K562 (cell line): ENCODE measurements around the gene TMEM239. TPM values are rescaled to one million over a fixed set of nuclear protein-coding genes. Genes with fewer than 3 reads are reported as not detected.

Experiments
- ATAC-seq: fragments of 200-7000 bp; cut with Tn5 transposase; 3 replicates; pipeline ENCODE4 v1.9.1; 2020; ENCODE audit warnings: moderate library complexity
- BruUV-seq: library from RNA; stranded (reverse); fragments of 400-500 nt; replicated peaks from 2 replicates; lab custom pipeline; 2021; lab: Mats Ljungman, UMichigan
- CTCF ChIA-PET: fragments of 300-600 bp; formaldehyde crosslinking; extraction: SDS; loops from one replicate; lab custom pipeline; 2021; ENCODE audit warnings: low intra/inter-chr PET ratio; lab: Yijun Ruan, JAX
- POLR2A ChIA-PET: fragments of 300-600, 350-650 bp; sonication (Branson Sonifier 250); formaldehyde crosslinking; extraction: SDS; loops from one replicate; lab custom pipeline; 2021; ENCODE audit warnings: antibody characterized with exemption, inconsistent platforms; lab: Yijun Ruan, JAX
- DNase-seq, 4 experiments: peaks; one replicate each; pipeline versions ENCODE4 v3.0.0 to v3.0.0-alpha.2; 2011 to 2018; ENCODE audit warnings: low spot score in 3 of 4, mixed read lengths in 3 of 4; ENCODE audit errors: extremely low read depth in 1 of 4
- FAIRE-seq: peaks from 2 replicates; lab custom pipeline; 2011; peaks lifted over from hg19 to GRCh38; lab: Jason Lieb, UNC
- H2AFZ ChIP-seq: 2 replicates; pipeline ENCODE4 v1.6.0; 2011; ENCODE audit warnings: low read depth, low read length, control low read depth, inconsistent platforms
- H3K27ac ChIP-seq: fragments of 200-600 bp; 3 replicates; pipeline ENCODE4 v1.8.0; 2011; ENCODE audit warnings: low read depth, mild to moderate bottlenecking, control low read depth, inconsistent platforms, low read length, moderate library complexity, mixed read lengths; ENCODE audit errors: extremely low read depth
- H3K27me3 ChIP-seq, 2 experiments: fragments of 300-600 bp in 1 of 2; 2 replicates in 1 of 2; 3 replicates in 1 of 2; pipeline versions ENCODE4 v1.6.0 to v1.8.0; 2011; ENCODE audit warnings: inconsistent platforms in 2 of 2, low read length in 2 of 2, mild to moderate bottlenecking in 1 of 2, mixed read lengths in 1 of 2, moderate library complexity in 1 of 2; ENCODE audit not compliant: control insufficient read depth in 2 of 2, insufficient read depth in 2 of 2
- H3K36me3 ChIP-seq: fragments of 300-600 bp; 3 replicates; pipeline ENCODE4 v1.8.0; 2011; ENCODE audit warnings: mild to moderate bottlenecking, low read length, inconsistent platforms; ENCODE audit not compliant: control insufficient read depth, insufficient read depth
- H3K4me1 ChIP-seq, 2 experiments: fragments of 200-600 bp in 1 of 2; replicated peaks in 1 of 2; 2 replicates in 1 of 2; 3 replicates in 1 of 2; pipeline versions ENCODE4 v1.5.1 to v1.8.0; 2011; ENCODE audit warnings: inconsistent platforms in 2 of 2, low read length in 2 of 2, mild to moderate bottlenecking in 1 of 2, mixed read lengths in 1 of 2, moderate library complexity in 1 of 2; ENCODE audit not compliant: control insufficient read depth in 2 of 2, insufficient read depth in 2 of 2
- H3K4me2 ChIP-seq: 2 replicates; pipeline ENCODE4 v1.6.1; 2011; ENCODE audit warnings: low read length, control low read depth, inconsistent platforms, mixed read lengths; ENCODE audit not compliant: insufficient read depth
- H3K4me3 ChIP-seq: fragments of 200-600 bp; sonication (generic), shearing (Covaris generic); 2 replicates; pipeline ENCODE4 v1.5.1; 2016; ENCODE audit warnings: control low read depth, inconsistent platforms
- H3K79me2 ChIP-seq: fragments of 200-600 bp; 3 replicates; pipeline ENCODE4 v1.8.0; 2011; ENCODE audit warnings: low read length, inconsistent platforms; ENCODE audit not compliant: control insufficient read depth, insufficient read depth
- H3K9ac ChIP-seq, 2 experiments: 2 replicates each; pipeline versions ENCODE4 v1.6.0 to v1.6.1; 2011; ENCODE audit warnings: low read depth in 2 of 2, low read length in 2 of 2, control low read depth in 1 of 2, inconsistent platforms in 1 of 2, mild to moderate bottlenecking in 1 of 2, mixed read lengths in 1 of 2; ENCODE audit not compliant: insufficient read depth in 1 of 2
- H3K9me1 ChIP-seq: one replicate; pipeline ENCODE4 v1.6.0; 2011; ENCODE audit warnings: inconsistent platforms, mild to moderate bottlenecking, low read length, moderate library complexity; ENCODE audit not compliant: control insufficient read depth, insufficient read depth
- H3K9me3 ChIP-seq: replicated peaks from 2 replicates; pipeline ENCODE4 v1.5.1; 2011; ENCODE audit warnings: low read depth, low read length, inconsistent platforms; ENCODE audit not compliant: control insufficient read depth, insufficient read depth
- H4K20me1 ChIP-seq: replicated peaks from 2 replicates; pipeline ENCODE4 v1.6.1; 2011; ENCODE audit warnings: low read length, inconsistent platforms, mixed read lengths; ENCODE audit not compliant: control insufficient read depth, insufficient read depth
- E2F6 ChIP-seq, 2 experiments: IDR thresholded peaks; 2 replicates each; pipeline ENCODE4 v1.6.1; 2011; ENCODE audit warnings: borderline replicate concordance in 1 of 2, control low read depth in 1 of 2, low read depth in 1 of 2, low read length in 1 of 2, mild to moderate bottlenecking in 1 of 2, mixed read lengths in 1 of 2, moderate library complexity in 1 of 2; ENCODE audit not compliant: insufficient read depth in 1 of 2, insufficient read length in 1 of 2, poor library complexity in 1 of 2, severe bottlenecking in 1 of 2; ENCODE audit errors: extremely low read depth in 1 of 2
- IRF9 ChIP-seq: fragments of 450-650 bp; IDR thresholded peaks from 2 replicates; pipeline ENCODE4 v1.6.1; 2016; ENCODE audit warnings: missing biosample characterization, missing genetic modification characterization
- RBM25 ChIP-seq: fragments of 200-400 bp; formaldehyde crosslinking; IDR thresholded peaks from 2 replicates; pipeline ENCODE4 v1.6.1; 2018; ENCODE audit warnings: low read length, low read depth, moderate library complexity; ENCODE audit not compliant: severe bottlenecking
- SNIP1 ChIP-seq: fragments of 450-650 bp; IDR thresholded peaks from 2 replicates; pipeline ENCODE4 v1.7.1; 2017; ENCODE audit warnings: low read depth, mild to moderate bottlenecking
- ZNF512 ChIP-seq: IDR thresholded peaks from 2 replicates; pipeline ENCODE4 v1.6.1; 2016; ENCODE audit warnings: missing genetic modification characterization, missing compliant biosample characterization
- ZNF592 ChIP-seq: fragments of 450-650 bp; IDR thresholded peaks from 2 replicates; pipeline ENCODE4 v1.6.1; 2017; ENCODE audit warnings: antibody characterized with exemption, mild to moderate bottlenecking
- WGBS: fragments of 100-300 bp; shearing (Covaris generic); methylation state at CpG from one replicate; pipeline ENCODE4 v1.1.6; 2016; ENCODE audit warnings: low coverage, mixed read lengths; ENCODE audit not compliant: insufficient coverage; ENCODE audit errors: missing lambda C conversion rate; 5-methylcytosine and 5-hydroxymethylcytosine counted together
- in situ Hi-C: fragments of 300-500 bp; cut with MboI; formaldehyde crosslinking; loops from 4 replicates; pipeline ENCODE4 v1.15.0; 2018; ENCODE audit warnings: inconsistent platforms, mixed read lengths
- intact Hi-C: fragments of 100-400 bp; cut with micrococcal nuclease; formaldehyde crosslinking; loops from 2 replicates; pipeline ENCODE4 v1.14.2; 2022
- polyA plus RNA-seq, 8 experiments: library from polyadenylated mRNA; depleted of rRNA in 4 of 8; stranded (reverse) in 5 of 8; unstranded in 3 of 8; fragments of >200 nt; fragmentation: Nextera tagmentation in 2 of 8; fragmentation: Illumina TruSeq in 1 of 8; extraction: Ambion mirVana in 2 of 8; extraction: Trizol in 1 of 8; gene quantifications; 2 replicates each; pipeline versions ENCODE4 v1.2.1 to v1.2.3, GENCODE V29; 2011 to 2014; ENCODE audit warnings: inconsistent platforms in 1 of 8, missing spikeins in 1 of 8
- total RNA-seq, 7 experiments: library from RNA; depleted of rRNA in 6 of 7; stranded (reverse); fragments of >200 nt in 6 of 7; fragmentation: Illumina TruSeq in 2 of 7; extraction: Trizol in 2 of 7; gene quantifications; 2 replicates each; pipeline versions ENCODE4 v1.2.1 to v1.2.3, GENCODE V29; 2011 to 2021; ENCODE audit warnings: low replicate concordance in 1 of 7

TMEM239 gene
- total and polyA plus RNA-seq, 9 of the 15 experiments (the other 6 are each of a cell fraction or from before 2014, with no cell fraction given), result not detected

- no peak for FAIRE-seq
- Histone ChIP-seq H3K79me2 (no peaks in the 10 kb centered on the region), H3K4me1 (peaks cover 0 to 18% of the 10 kb centered on the region in 2 experiments; a peak in 3 of 5 replicates), H2AFZ (no peak overlapping the region), H4K20me1 (no peaks in the 10 kb centered on the region), H3K4me2 (no peak overlapping the region), H3K9me3 (0 out of 2 replicates have a peak, but pooled peaks cover 2% of the 10 kb centered on the region), H3K9ac (no peak overlapping the region), H3K27me3 (no peaks in the 10 kb centered on the region), H3K9me1 (no peaks in the 10 kb centered on the region), H3K27ac (no peak overlapping the region), H3K36me3 (no peaks in the 10 kb centered on the region), H3K4me3 (no peak overlapping the region)
- in situ Hi-C loops, result no loop called here
- no peak for DNase-seq
- no peak for TF ChIP-seq E2F6 (IDR thresholded peaks at IDR 0.05; ENCODE audit: borderline replicate concordance in 1 of 2, extremely low read depth in 1 of 2, insufficient read depth in 1 of 2, insufficient read length in 1 of 2, low read depth in 1 of 2, low read length in 1 of 2, poor library complexity in 1 of 2, severe bottlenecking in 1 of 2)
- peak; percentile 77 for TF ChIP-seq RBM25
- ATAC-seq, result no peak
- intact Hi-C loops, result no loop called here
- CTCF ChIA-PET, result no interaction called here
- BruUV-seq, result no TSS peak
- POLR2A ChIA-PET, result interaction anchor here (1.3 kb wide), 1 partner anchor 10 kb away, joined by 3 read pairs; no protein-coding TSS in a partner anchor
- WGBS, result 19% methylated on average over 3 of the region's 3 CpGs
Measured at GRCh38 chr20:2812189-2812588, 4.0 kb upstream of the TMEM239 start.

- Histone ChIP-seq H3K4me3 (no peak overlapping the region), H3K79me2 (no peaks in the 10 kb centered on the region), H3K9ac (no peak overlapping the region), H3K4me2 (no peak overlapping the region), H3K9me1 (peaks cover 3% of the 10 kb centered on the region), H2AFZ (no peak overlapping the region), H3K9me3 (0 out of 2 replicates have a peak, but pooled peaks cover 2% of the 10 kb centered on the region), H3K4me1 (peaks cover 0 to 18% of the 10 kb centered on the region in 2 experiments; a peak in 3 of 5 replicates), H3K27ac (no peak overlapping the region), H3K27me3 (no peaks in the 10 kb centered on the region), H3K36me3 (no peaks in the 10 kb centered on the region), H4K20me1 (no peaks in the 10 kb centered on the region)
- ChIA-PET POLR2A (no interaction called here), CTCF (no interaction called here)
- BruUV-seq, result no TSS peak
- FAIRE-seq, result no peak
- intact Hi-C loops, result no loop called here
- ATAC-seq, result no peak
- DNase-seq, result no peak
- in situ Hi-C loops, result no loop called here
- WGBS, result 64% methylated on average over 1 of the region's 1 CpG
- no peak for TF ChIP-seq ZNF592
- TF ChIP-seq SNIP1, result no peak
- TF ChIP-seq ZNF512, result no peak
- TF ChIP-seq IRF9 (tag), result no peak
Measured at GRCh38 chr20:2814076-2814475, 2.1 kb upstream of the TMEM239 start.
